Measurements from ENCODE around the gene PTGES.
A peak's percentile ranks its signal among the peaks of the same experiment; 100 is the strongest.

The PTGES gene

DNA sequence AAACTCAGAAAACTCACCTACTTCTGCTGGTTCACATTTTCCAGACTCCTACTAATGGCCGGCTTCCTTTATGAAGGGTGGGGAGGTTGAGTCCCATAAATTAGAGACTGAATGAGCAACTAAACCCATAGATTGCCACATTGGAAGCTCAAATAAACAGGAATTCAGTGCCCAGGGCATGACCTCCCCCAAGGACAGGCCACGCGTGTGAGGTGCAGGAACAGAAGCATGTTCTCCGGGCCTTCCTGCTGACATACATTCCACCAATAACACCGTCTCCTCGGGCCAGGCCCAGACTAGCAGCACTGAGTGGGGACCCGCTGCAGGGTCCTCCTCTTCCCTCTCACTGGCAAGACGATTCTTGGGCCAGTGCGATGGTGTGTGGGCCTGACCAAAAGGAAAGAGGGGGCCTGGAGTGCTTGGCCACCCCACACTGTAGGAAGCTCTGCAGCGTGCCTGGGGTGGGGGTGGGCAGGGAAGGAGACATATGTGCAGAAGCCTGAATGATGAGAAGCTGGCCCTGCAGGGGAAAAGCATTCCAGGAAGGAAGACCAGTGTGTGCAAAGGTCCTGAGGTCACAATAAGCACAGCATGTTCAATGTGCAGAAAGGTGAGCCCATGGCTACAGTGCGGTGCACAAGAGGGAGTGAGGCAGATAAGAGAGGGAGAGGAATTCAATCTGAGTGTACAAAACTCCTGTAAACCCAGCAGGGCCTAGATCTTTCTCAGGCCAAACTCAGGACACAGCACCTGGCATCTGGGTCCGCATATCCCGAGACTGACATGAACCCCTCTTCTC lies 12.0 kb downstream of the PTGES start:
- no peak for DNase-seq

DNA sequence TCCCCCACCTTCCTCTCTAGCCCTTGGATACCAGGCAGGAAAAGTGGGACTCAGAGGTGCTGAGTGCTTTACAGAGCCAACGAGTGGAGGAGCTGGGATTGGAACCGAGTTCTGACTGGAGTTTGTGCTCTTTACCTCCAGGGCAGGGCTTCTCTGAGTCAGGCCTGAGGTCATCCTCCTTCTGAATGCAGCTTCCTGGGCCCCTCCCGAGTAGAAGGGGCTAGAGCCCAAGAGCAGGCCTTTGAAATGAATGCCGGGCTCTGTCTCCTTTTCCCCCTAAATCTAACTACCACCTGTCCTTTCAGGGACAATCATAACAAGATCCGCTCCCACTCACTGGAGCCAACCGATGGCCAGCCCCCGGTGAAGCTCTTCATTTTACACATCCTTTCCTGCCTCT lies 12.7 kb downstream of the PTGES start:
- no peak for DNase-seq

- no peak for DNase-seq
Observed at GRCh38 chr9:129739432-129739831, 13.4 kb downstream of the PTGES start.

DNA sequence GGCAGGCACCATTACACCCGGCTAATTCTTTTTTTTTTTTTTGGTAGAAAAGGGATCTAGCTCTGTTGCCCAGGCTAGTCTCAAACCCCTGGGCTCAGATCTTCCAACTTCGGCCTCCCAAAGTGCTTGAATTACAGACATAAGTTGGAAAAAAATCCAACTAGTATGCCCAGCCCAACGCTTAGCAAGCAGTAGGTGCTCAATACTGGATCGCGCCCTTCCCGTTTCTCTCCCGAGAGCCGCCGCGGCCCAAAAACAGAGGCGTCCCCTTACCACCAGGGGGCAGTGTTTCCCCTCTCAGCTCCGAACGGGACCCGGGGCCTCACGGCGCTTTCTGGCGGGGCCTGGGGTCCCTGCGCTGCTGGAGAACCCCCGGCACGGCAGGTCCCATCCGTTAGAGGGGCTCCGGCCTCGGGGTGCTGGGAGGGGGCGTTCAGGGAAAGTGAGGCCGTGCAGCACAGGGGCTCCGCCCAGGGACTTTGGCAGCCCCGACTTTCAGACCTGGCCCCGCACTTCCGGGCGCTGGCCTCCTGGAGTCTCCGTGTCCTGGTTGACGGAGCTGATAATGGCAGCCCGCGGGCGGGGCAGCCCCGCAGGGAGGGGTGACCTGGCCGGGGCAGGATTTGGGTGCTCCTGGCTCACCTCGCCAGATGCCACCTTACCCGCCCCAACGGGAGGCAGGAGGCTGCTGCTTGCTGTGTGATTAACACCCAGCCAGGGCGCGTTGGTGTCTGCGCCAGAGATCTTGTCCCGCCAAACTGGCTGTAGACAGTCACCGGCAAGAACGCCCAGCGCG lies 15.2 kb downstream of the PTGES start:
- peak; percentile 95 for DNase-seq

DNA sequence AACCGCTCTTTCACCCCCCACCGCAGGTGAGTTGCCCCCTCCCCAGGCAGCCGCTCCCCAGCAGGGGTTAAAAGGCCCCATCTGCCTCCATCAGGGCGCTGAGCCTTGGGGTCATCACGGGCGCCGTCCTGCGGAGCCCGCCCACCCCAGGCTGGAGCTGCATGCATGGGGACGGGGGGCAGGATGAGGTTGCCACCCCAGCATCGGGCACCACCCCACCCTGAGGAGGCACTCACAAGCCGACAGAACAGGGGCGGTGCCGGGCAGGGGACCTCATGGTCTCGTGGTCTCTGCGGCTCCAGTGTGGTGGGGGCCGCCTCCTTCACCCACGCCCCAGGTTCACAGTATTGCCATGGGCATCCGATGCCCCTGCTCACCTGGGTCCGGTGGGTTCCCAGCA lies 16.5 kb downstream of the PTGES start:
- DNase-seq = peak; percentile 41

DNA sequence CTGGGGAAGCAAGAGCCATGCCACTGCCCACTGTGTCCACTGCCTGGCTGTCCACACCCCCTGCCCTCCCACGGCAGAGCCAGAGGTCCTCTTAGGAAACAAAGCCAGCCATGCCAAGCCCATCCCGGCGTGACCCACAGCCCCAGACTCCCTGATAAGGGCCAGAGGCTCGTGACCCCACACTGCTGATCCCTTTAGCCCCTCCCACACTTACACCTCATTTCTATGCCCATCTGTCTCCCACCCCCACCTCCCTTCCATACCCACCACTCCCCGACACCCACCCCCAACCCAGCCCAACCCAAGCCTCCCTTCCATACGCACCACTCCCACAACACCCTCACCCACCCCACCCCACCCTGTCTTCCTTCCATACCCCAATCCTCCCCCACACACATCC lies 17.3 kb downstream of the PTGES start:
- peak; percentile 55 for DNase-seq

- no peak for DNase-seq
Observed at GRCh38 chr9:129733632-129733953, 19.2 kb downstream of the PTGES start.

GRCh38 chr9:129732946-129733631 lies 19.8 kb downstream of the PTGES start:
- DNase-seq = no peak

GRCh38 chr9:129732100-129732499 lies 20.7 kb downstream of the PTGES start:
- no peak for DNase-seq

DNA sequence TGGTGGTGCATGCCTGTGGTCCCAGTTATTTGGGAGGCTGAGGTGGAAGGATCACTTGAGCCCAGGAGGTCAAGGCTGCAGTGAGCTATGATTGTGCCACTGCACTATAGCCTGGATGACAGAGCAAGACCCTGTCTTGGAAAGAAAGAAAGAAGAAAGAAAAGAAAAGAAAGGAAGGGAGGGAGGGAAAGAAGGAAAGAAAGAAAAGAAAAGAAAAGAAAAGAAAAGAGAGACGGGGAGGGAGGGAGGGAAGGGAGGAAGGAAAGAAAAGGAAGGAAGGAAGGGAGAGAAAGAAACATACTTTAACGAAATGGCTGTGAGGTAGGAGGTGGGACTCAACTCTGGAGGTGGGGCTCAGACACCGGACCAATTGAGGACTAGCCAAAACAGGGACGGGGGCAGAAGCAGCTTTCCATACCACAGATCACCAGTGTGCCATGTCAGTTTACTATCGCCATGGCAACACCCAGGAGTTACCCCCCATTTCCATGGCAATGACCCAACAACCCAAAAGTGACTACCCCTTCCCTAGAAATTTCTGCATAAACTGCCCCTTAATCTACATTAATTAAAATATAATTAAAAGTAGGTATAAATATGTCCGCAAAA lies 21.3 kb downstream of the PTGES start:
- no peak for DNase-seq

DNA sequence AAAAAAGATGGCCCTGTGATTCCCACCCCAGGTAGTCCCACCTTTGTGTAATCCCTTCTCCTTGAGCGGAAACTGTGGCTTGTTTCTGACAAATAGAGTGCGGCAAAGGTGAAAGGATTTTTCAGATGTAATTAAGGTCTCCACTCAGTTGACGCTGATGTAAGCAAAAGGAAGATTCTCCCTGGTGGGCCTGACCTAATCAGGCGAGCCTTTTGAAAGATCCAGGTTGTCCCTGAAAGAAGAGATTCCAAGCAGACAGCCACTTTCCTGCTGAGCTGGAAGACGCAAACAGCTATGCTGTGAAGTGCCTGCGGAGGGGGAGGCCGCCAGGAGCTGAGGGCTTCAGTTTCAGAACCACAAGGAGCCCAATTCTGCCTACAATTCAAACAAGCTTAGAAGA lies 24.1 kb downstream of the PTGES start:
- no peak for DNase-seq

- peak; percentile 79 for DNase-seq
Observed at GRCh38 chr9:129726322-129727160, 26.3 kb downstream of the PTGES start.

GRCh38 chr9:129725795-129726251 lies 27.0 kb downstream of the PTGES start:
- no peak for DNase-seq

DNA sequence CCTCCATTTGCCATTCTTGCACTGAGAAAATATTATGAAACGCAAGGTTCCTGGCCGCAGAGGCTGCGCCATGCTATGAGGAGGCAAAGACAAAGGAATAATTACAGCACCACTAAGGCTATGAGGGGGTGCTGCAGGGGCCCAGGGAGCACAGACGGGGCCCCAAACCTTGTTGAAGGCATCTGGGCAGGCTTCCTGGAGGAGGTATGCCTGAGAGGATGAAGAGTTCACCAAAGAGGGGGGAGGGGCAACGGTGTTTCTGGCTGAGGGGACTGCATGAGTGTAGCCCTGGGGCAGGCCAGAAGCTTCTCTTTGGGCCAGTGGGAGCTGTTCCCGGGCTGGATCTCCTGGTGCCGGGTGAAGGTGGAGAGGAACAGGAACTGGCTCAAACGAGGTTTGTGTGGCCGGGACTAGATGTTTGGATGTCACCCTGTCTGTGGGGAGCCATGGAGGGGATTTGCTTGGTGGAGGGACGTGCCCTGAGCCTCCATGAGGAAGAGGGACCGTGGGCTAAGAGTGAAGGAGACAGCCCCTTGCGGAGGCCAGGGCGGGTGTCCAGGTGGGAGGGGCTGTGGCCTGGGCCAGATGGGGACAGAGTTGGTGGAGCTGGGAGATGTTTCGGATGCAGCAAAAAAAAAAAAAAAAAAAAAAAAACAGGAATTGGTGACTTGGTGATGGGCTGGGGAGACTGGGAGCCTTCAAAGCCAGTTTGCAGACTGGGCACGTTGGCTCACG lies 28.2 kb downstream of the PTGES start:
- no peak for DNase-seq

DNA sequence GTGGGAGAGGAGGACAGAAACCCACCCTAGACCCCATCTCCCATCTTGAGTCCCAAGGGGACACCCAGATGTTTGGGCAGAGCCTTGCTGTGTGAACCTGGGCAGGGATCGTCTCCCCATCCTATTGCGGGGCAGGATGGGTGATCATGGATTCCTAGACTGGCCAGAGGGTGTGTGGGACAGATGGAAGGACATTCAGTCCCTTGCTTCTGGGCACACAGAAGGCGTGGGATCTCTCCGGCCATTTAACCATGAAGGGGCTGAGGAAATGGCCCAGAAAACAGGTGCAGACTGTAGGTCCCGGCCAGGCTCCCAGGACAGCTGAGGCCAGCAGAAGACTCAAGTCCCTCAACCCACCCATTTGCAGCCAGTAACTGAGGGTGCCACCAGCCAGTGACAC lies 29.9 kb downstream of the PTGES start:
- DNase-seq = no peak

DNA sequence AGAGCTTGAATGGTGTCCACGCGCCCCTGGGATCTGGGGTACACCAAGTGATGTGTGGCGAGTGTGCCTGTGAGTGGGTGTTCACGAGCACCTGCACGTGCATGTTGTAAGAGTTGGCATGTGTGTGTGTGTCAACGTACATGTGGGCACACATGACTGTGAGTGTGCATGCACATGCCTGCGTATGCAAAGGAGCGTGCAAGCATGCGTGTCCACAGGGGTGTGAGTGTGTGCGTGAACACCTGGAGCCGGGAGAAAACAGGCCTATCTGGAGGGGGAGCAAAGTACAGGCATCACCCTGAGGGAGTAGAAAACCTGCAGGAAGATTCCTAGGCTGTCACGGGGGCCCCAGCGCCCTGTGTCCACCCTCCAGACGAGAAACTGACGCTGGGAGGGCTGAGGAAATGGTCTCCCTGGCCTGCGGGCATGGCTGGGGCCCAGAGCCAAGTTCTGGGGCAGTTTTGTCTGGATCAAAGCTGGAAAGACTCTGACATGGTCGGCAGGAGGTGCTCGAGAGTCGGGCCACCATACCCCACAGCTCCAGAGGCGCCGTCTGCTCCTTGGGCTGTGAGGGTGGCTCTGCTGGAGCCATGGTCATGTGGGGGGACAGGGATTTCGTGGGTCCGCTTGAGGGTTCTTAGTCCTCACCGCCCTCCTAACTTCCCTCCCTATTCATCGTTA lies 31.8 kb downstream of the PTGES start:
- no peak for DNase-seq

DNA sequence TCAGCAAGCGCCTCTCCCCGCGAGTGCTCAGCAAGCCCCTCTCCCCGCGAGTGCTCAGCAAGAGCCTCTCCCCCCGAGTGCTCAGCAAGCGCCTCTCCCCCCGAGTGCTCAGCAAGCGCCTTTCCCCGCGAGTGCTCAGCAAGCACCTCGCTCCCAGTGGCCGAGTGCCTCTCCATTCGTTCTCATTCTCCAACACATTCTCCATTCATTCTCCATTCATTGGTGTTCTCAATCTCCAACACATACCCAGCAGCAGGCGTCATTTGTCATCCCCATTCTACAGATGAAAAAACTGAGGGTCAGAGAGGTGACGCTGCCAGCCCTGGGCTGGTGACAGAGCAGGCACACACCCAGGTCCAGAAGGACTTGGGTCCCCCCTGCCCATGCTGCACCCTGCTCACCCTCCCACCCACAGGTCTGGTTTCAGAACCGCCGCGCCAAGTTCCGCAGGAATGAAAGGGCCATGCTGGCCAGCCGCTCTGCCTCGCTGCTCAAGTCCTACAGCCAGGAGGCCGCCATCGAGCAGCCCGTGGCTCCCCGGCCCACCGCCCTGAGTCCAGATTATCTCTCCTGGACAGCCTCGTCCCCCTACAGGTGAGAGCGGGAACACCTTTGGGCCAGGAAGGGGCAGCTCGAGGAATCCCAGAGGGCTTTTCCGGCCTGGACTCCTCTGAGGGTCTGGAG lies 32.5 kb downstream of the PTGES start:
- DNase-seq = no peak

GRCh38 chr9:129719135-129719534 lies 33.7 kb downstream of the PTGES start:
- DNase-seq = no peak

DNA sequence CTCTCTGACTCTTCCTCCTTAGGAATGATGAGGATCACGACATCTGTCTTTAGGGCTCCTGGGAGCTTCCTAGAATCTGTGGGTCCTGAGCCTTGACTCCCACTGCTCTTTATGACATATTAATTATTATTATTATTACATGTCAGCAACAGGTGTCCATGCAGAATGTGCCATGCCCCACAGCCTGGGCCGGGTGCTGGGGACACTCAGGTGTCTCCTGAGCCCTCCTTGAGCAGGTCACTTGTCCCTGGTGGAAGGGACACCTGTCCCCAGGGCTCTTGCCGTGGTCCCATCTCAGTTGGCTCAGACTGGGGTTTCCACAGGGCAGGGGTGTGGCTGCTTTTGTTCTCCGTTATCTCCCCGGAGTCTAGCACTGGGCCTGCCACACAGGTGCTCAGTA lies 34.2 kb downstream of the PTGES start:
- DNase-seq = no peak

DNA sequence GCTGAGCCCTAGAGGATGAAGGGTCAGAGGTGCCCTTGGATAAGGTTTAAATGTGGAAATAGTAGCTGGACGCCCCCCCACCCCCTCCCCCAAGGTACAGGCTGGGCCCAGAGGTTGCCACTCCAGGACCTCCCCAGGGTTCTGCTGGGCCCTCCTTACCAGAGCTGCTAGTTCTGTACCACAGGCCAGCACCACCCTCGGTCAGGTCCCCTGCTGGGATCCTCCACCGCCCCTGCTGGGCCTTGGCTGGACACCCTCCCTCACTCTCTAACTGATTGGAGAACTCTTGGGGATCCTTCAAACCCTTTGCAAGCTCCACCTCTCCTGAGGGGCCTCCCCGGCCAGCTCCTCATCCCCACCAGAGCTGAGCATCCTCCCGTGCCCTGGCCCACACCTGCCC lies 34.9 kb downstream of the PTGES start:
- no peak for DNase-seq

Measured in hematopoietic multipotent progenitor cell treated with erythropoietin and hydrocortisone succinate and interleukin-3 and kit ligand, for 6 days (in vitro differentiated cells).